ENCODE results near the gene ZBTB47. TPM values are rescaled to one million over a fixed set of nuclear protein-coding genes. Genes with fewer than 3 reads are reported as not detected.

Gene ZBTB47
- total and polyA plus RNA-seq, 2 donors (not counting 3 experiments of a cell fraction or from before 2014, with no cell fraction given), result 10.6 to 14.5 TPM

- TF ChIP-seq POLR2A (IDR thresholded peaks at IDR 0.05; ENCODE audit: low read depth, low read length) (no peak), FOS (IDR thresholded peaks at IDR 0.05; ENCODE audit: borderline replicate concordance, insufficient read depth, low read length) (no peak), POLR2AphosphoS5 (IDR thresholded peaks at IDR 0.05; ENCODE audit: insufficient read depth, low read depth, low read length) (no peak), GATA2 (IDR thresholded peaks at IDR 0.05; ENCODE audit: insufficient read depth, insufficient read length, low read depth, low read length) (no peak), MYC (IDR thresholded peaks at IDR 0.05; ENCODE audit: low read depth, low read length) (no peak), JUN (IDR thresholded peaks at IDR 0.05; ENCODE audit: borderline replicate concordance, insufficient read depth, insufficient read length, low read depth) (no peak), EZH2 (IDR thresholded peaks at IDR 0.05; ENCODE audit: borderline replicate concordance, low read depth, low read length, severe bottlenecking) (no peak)
- TF ChIP-seq, protein P1, sequence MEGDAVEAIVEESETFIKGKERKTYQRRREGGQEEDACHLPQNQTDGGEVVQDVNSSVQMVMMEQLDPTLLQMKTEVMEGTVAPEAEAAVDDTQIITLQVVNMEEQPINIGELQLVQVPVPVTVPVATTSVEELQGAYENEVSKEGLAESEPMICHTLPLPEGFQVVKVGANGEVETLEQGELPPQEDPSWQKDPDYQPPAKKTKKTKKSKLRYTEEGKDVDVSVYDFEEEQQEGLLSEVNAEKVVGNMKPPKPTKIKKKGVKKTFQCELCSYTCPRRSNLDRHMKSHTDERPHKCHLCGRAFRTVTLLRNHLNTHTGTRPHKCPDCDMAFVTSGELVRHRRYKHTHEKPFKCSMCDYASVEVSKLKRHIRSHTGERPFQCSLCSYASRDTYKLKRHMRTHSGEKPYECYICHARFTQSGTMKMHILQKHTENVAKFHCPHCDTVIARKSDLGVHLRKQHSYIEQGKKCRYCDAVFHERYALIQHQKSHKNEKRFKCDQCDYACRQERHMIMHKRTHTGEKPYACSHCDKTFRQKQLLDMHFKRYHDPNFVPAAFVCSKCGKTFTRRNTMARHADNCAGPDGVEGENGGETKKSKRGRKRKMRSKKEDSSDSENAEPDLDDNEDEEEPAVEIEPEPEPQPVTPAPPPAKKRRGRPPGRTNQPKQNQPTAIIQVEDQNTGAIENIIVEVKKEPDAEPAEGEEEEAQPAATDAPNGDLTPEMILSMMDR (IDR thresholded peaks at IDR 0.05; ENCODE audit: extremely low read depth in 1 of 2, insufficient read depth in 1 of 2, low read depth in 1 of 2, low read length in 2 of 2), result no peak
- TF ChIP-seq, protein P2, sequence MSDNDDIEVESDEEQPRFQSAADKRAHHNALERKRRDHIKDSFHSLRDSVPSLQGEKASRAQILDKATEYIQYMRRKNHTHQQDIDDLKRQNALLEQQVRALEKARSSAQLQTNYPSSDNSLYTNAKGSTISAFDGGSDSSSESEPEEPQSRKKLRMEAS (IDR thresholded peaks at IDR 0.05; ENCODE audit: insufficient read depth, insufficient read length), result no peak
- H3K9me3 ChIP-seq (replicated peaks; ENCODE audit: control insufficient read depth, insufficient read depth, low read length), result no peaks in the 10 kb centered on the region
- no peak overlapping the region for H3K4me2 ChIP-seq (ENCODE audit: insufficient read depth, low read length)
- no peak overlapping the region for H3K4me3 ChIP-seq (replicated peaks in 1 of 3; ENCODE audit: insufficient read depth in 1 of 3, low read depth in 1 of 3, low read length in 3 of 3)
- no peaks in the 10 kb centered on the region for H3K9me1 ChIP-seq (replicated peaks; ENCODE audit: control insufficient read depth, extremely low read depth, insufficient read depth, low read length)
- dilution Hi-C loops (cut with MboI; ENCODE audit: extremely low pct_ligation_motif_present, low sequenced_read_pairs) (no loop called here), intact Hi-C loops (cut with micrococcal nuclease) (no loop called here)
- no peak overlapping the region for H2AFZ ChIP-seq (ENCODE audit: low read depth, low read length)
- H4K20me1 ChIP-seq (replicated peaks; ENCODE audit: control insufficient read depth, extremely low read depth, insufficient read depth, low read length), result no peaks in the 10 kb centered on the region
- ChIA-PET POLR2A (no interaction called here), CTCF (no interaction called here)
- BruUV-seq (replicated peaks), result no TSS peak
- H3K79me2 ChIP-seq (ENCODE audit: control insufficient read depth, insufficient read depth, low read length), result no peaks in the 10 kb centered on the region
- peaks cover 3 to 4% of the 10 kb centered on the region in 2 experiments for H3K27me3 ChIP-seq (ENCODE audit: control insufficient read depth in 2 of 2, insufficient read depth in 2 of 2, low read length in 2 of 2)
- H3K27ac ChIP-seq (ENCODE audit: insufficient read depth, low read depth, low read length), result no peak overlapping the region
- H3K4me1 ChIP-seq (ENCODE audit: control insufficient read depth, extremely low read depth, insufficient read depth, low read length), result no peaks in the 10 kb centered on the region
- DNase-seq (ENCODE audit: low read depth, low spot score), result no peak
- no peak overlapping the region for H3K9ac ChIP-seq (replicated peaks; ENCODE audit: extremely low read depth, insufficient read depth, low read length)
- H3K36me3 ChIP-seq (ENCODE audit: control insufficient read depth in 2 of 2, extremely low read depth in 1 of 2, insufficient read depth in 2 of 2, low read length in 2 of 2), result no peaks in the 10 kb centered on the region
- no peak for FAIRE-seq
Measured at GRCh38 chr3:42674146-42674545, 20.6 kb downstream of the ZBTB47 start.
